Measurements from ENCODE around the gene TNS3. TPM values are rescaled to one million over a fixed set of nuclear protein-coding genes. Genes with fewer than 3 reads are reported as not detected.
A peak's percentile ranks its signal among the peaks of the same experiment; 100 is the strongest.

The TNS3 gene
- total RNA-seq, 1 experiment from 2014 or later = 97.2 TPM

GRCh38 chr7:47304727-47305719, 276.9 kb downstream of the TNS3 start:
- DNase-seq (ENCODE audit: low spot score) = no peak

GRCh38 chr7:47303695-47304453, 278.0 kb downstream of the TNS3 start:
- no peak for DNase-seq (ENCODE audit: low spot score)

GRCh38 chr7:47303014-47303694, 278.8 kb downstream of the TNS3 start:
- DNase-seq (ENCODE audit: low spot score) = no peak

GRCh38 chr7:47302560-47302959, 279.4 kb downstream of the TNS3 start:
- no peak for DNase-seq (ENCODE audit: low spot score)

- DNase-seq (ENCODE audit: low spot score) = no peak
Observed at GRCh38 chr7:47301657-47302295, 280.1 kb downstream of the TNS3 start.

- no peak for DNase-seq (ENCODE audit: low spot score)
Observed at GRCh38 chr7:47301105-47301477, 280.8 kb downstream of the TNS3 start.

- no peak for DNase-seq (ENCODE audit: low spot score)
Observed at GRCh38 chr7:47300472-47301104, 281.3 kb downstream of the TNS3 start.

- DNase-seq (ENCODE audit: low spot score) = no peak
Observed at GRCh38 chr7:47299496-47299895, 282.4 kb downstream of the TNS3 start.

- no peak for DNase-seq (ENCODE audit: low spot score)
Observed at GRCh38 chr7:47298636-47299035, 283.3 kb downstream of the TNS3 start.

GRCh38 chr7:47297120-47297519, 284.8 kb downstream of the TNS3 start:
- no peak for DNase-seq (ENCODE audit: low spot score)

- no peak for DNase-seq (ENCODE audit: low spot score)
Observed at GRCh38 chr7:47295606-47296005, 286.3 kb downstream of the TNS3 start.

GRCh38 chr7:47294556-47295222, 287.2 kb downstream of the TNS3 start:
- no peak for DNase-seq (ENCODE audit: low spot score)

- peak; percentile 39 for DNase-seq (ENCODE audit: low spot score)
Observed at GRCh38 chr7:47293884-47294555, 287.9 kb downstream of the TNS3 start.

- peak; percentile 55 for DNase-seq (ENCODE audit: low spot score)
Observed at GRCh38 chr7:47292832-47293309, 289.0 kb downstream of the TNS3 start.

- DNase-seq (ENCODE audit: low spot score) = peak; percentile 99
Observed at GRCh38 chr7:47291461-47292081, 290.3 kb downstream of the TNS3 start.

GRCh38 chr7:47290867-47291266, 291.0 kb downstream of the TNS3 start:
- DNase-seq (ENCODE audit: low spot score) = no peak

GRCh38 chr7:47290466-47290865, 291.4 kb downstream of the TNS3 start:
- no peak for DNase-seq (ENCODE audit: low spot score)

GRCh38 chr7:47288060-47288459, 293.9 kb downstream of the TNS3 start:
- no peak for DNase-seq (ENCODE audit: low spot score)

- no peak for DNase-seq (ENCODE audit: low spot score)
Observed at GRCh38 chr7:47285860-47286491, 295.9 kb downstream of the TNS3 start.

All from A172 (cell line).